Esophagus muscularis mucosa (tissue), 4 donors: ENCODE data around the gene CEP131. TPM values are rescaled to one million over a fixed set of nuclear protein-coding genes. Genes with fewer than 3 reads are reported as not detected.

Source experiments
- DNase-seq: peaks from one replicate; pipeline ENCODE4 v3.0.0-alpha.2; 2017; ENCODE audit errors: extremely low spot score
- H3K27ac ChIP-seq, 4 donors: fragments of 200-600 bp; sonication (generic); replicated peaks in 1 of 4; 1 replicate in 3 of 4; 2 replicates in 1 of 4; pipeline ENCODE4 v1.5.1; 2016 to 2019; ENCODE audit warnings: mild to moderate bottlenecking in 1 of 4
- H3K27me3 ChIP-seq, 4 donors: fragments of 200-600 bp; sonication (generic); one replicate each; pipeline versions ENCODE4 v1.5.1 to v1.6.0; 2016 to 2019
- H3K36me3 ChIP-seq, 4 donors: fragments of 200-600 bp; sonication (generic); one replicate each; pipeline ENCODE4 v1.5.1; 2016 to 2019
- H3K4me1 ChIP-seq, 4 donors: fragments of 200-600 bp; sonication (generic); one replicate each; pipeline ENCODE4 v1.5.1; 2016 to 2019
- H3K4me3 ChIP-seq, 4 donors: fragments of 200-600 bp; sonication (generic); 1 replicate in 2 of 4; 2 replicates in 2 of 4; pipeline ENCODE4 v1.5.1; 2016 to 2019; ENCODE audit warnings: mild to moderate bottlenecking in 4 of 4, moderate library complexity in 1 of 4
- H3K9me3 ChIP-seq, 4 donors: fragments of 200-600 bp; sonication (generic); 1 replicate in 3 of 4; 2 replicates in 1 of 4; pipeline ENCODE4 v1.5.1; 2016 to 2019
- CTCF ChIP-seq, 3 experiments: fragments of 200-600 bp in 2 of 3; fragments of 450-650 bp in 1 of 3; sonication (generic) in 2 of 3; IDR thresholded peaks; one replicate each; pipeline ENCODE4 v1.5.1; 2017 to 2019; ENCODE audit warnings: antibody characterized with exemption in 3 of 3, mild to moderate bottlenecking in 2 of 3, moderate library complexity in 1 of 3
- EP300 ChIP-seq: sonication (generic); formaldehyde crosslinking; IDR thresholded peaks from one replicate; pipeline ENCODE4 v1.6.1; 2017; ENCODE audit warnings: antibody characterized with exemption
- POLR2A ChIP-seq: fragments of 450-650 bp; IDR thresholded peaks from one replicate; pipeline ENCODE4 v1.6.1; 2017; ENCODE audit warnings: antibody characterized with exemption, moderate library complexity, mild to moderate bottlenecking, low read depth
- POLR2AphosphoS5 ChIP-seq, 2 donors: sonication (generic); formaldehyde crosslinking; IDR thresholded peaks; one replicate each; pipeline ENCODE4 v1.6.1; 2017; ENCODE audit warnings: antibody characterized with exemption in 2 of 2
- WGBS: methylation state at CpG from one replicate; pipeline ENCODE4 v1.1.5; 2018; 5-methylcytosine and 5-hydroxymethylcytosine counted together
- intact Hi-C: fragments of 100-400 bp; cut with DNase I; formaldehyde crosslinking; loops from one replicate; pipeline ENCODE4 v1.15.1; 2023
- total RNA-seq, 4 donors: library from RNA; depleted of rRNA; stranded (reverse); fragments of >200 nt; gene quantifications; one replicate each; pipeline versions ENCODE4 v1.1.0 to v1.2.1, GENCODE V29; 2016

CEP131 gene
- 10 to 100 TPM in 1 of 4 donors, 1 to 10 TPM in 3; 4.5 to 10.6 (median 8.9) TPM for total RNA-seq

- no peak for TF ChIP-seq EP300
- peak; percentile 37 to 76 for TF ChIP-seq POLR2AphosphoS5 (IDR thresholded peaks at IDR 0.05)
- H3K4me1 ChIP-seq, result peaks cover 19 to 27% (median 24%) of the 10 kb centered on the region in 4 donors
- intact Hi-C loops, result no loop called here
- DNase-seq, result peak; percentile 100
- H3K27ac ChIP-seq, result peak within 1 kb of the TSS; percentile 32 to 69 (median 58)
- H3K36me3 ChIP-seq, result peaks cover 7 to 18% (median 10%) of the 10 kb centered on the region in 4 donors
- peak within 1 kb of the TSS; percentile 65 to 85 (median 80) for H3K4me3 ChIP-seq
- WGBS, result 1% methylated on average over 36 of the region's 79 CpGs
- H3K9me3 ChIP-seq, result no peaks in the 10 kb centered on the region
- H3K27me3 ChIP-seq, result no peaks in the 10 kb centered on the region
These were observed at the start of gene CEP131 for GRCh38 chr17:81222906-81223761. CEP131 (minus strand) TSS chr17:81222965; CDS start chr17:81220056, 2,909 bp downstream.

GRCh38 chr17:81271226-81271625, 48.5 kb upstream of the CEP131 start:
- Histone ChIP-seq H3K4me1 (peaks cover 0 to 5% (median 0%) of the 10 kb centered on the region in 4 donors), H3K27me3 (no peaks in the 10 kb centered on the region), H3K36me3 (peaks cover 32 to 92% (median 77%) of the 10 kb centered on the region in 4 donors), H3K9me3 (no peaks in the 10 kb centered on the region), H3K4me3 (no peak overlapping the region), H3K27ac (no peak overlapping the region)
- DNase-seq, result no peak
- WGBS, result 85% methylated on average over 5 of the region's 12 CpGs
- no peak for TF ChIP-seq POLR2A
- TF ChIP-seq EP300, result no peak
- no peak for TF ChIP-seq POLR2AphosphoS5 (IDR thresholded peaks at IDR 0.05)
- TF ChIP-seq CTCF (IDR thresholded peaks at IDR 0.05), result no peak
- intact Hi-C loops, result no loop called here

- no peak overlapping the region for H3K4me3 ChIP-seq
- peaks cover 32 to 92% (median 79%) of the 10 kb centered on the region in 4 donors for H3K36me3 ChIP-seq
- intact Hi-C loops, result no loop called here
- TF ChIP-seq POLR2AphosphoS5 (IDR thresholded peaks at IDR 0.05), result no peak
- TF ChIP-seq CTCF (IDR thresholded peaks at IDR 0.05), result no peak
- TF ChIP-seq EP300, result no peak
- TF ChIP-seq POLR2A, result no peak
- no peak for DNase-seq
- no peak overlapping the region for H3K27ac ChIP-seq
- no peaks in the 10 kb centered on the region for H3K9me3 ChIP-seq
- no peaks in the 10 kb centered on the region for H3K4me1 ChIP-seq
- WGBS, result 91% methylated on average over 15 of the region's 18 CpGs
- no peaks in the 10 kb centered on the region for H3K27me3 ChIP-seq
These were observed 47.5 kb upstream of the CEP131 start for GRCh38 chr17:81270279-81270678.

- H3K36me3 ChIP-seq, result peaks cover 29 to 92% (median 77%) of the 10 kb centered on the region in 4 donors
- H3K9me3 ChIP-seq, result no peaks in the 10 kb centered on the region
- WGBS, result 88% methylated on average over 6 of the region's 6 CpGs
- no peak overlapping the region for H3K27ac ChIP-seq
- H3K4me3 ChIP-seq, result no peak overlapping the region
- intact Hi-C loops, result no loop called here
- no peaks in the 10 kb centered on the region for H3K4me1 ChIP-seq
- TF ChIP-seq POLR2AphosphoS5 (IDR thresholded peaks at IDR 0.05) (no peak), EP300 (no peak), CTCF (IDR thresholded peaks at IDR 0.05) (no peak), POLR2A (no peak)
- DNase-seq, result no peak
- H3K27me3 ChIP-seq, result no peaks in the 10 kb centered on the region
These were observed 44.8 kb upstream of the CEP131 start for GRCh38 chr17:81267390-81268067.

- Histone ChIP-seq H3K9me3 (no peaks in the 10 kb centered on the region), H3K4me3 (no peak overlapping the region), H3K27ac (no peak overlapping the region), H3K36me3 (peaks cover 43 to 92% (median 80%) of the 10 kb centered on the region in 4 donors), H3K4me1 (no peaks in the 10 kb centered on the region), H3K27me3 (no peaks in the 10 kb centered on the region)
- intact Hi-C loops, result no loop called here
- TF ChIP-seq EP300 (no peak), POLR2AphosphoS5 (IDR thresholded peaks at IDR 0.05) (no peak), CTCF (IDR thresholded peaks at IDR 0.05) (no peak), POLR2A (no peak)
- DNase-seq, result no peak
- WGBS, result 96% methylated on average over 14 of the region's 22 CpGs
These were observed 42.8 kb upstream of the CEP131 start for GRCh38 chr17:81265576-81265975.
